Fibroblast of pulmonary artery (primary cell): ENCODE results near the gene PIEZO2.

Experiments
- DNase-seq: peaks from one replicate; pipeline ENCODE4 v3.0.0-alpha.2; 2010; ENCODE audit warnings: low read depth
- H3K4me3 ChIP-seq: replicated peaks from 2 replicates; pipeline ENCODE4 v1.5.1; 2011; ENCODE audit warnings: low read depth, mild to moderate bottlenecking, control low read depth, low read length, moderate library complexity
- TF ChIP-seq, protein P1 (sequence below): IDR thresholded peaks from 2 replicates; pipeline ENCODE4 v1.5.1; 2011; ENCODE audit warnings: mild to moderate bottlenecking, control low read depth, low read length, inconsistent platforms; ENCODE audit errors: missing control alignments

Gene PIEZO2

GRCh38 chr18:11162462-11162861 is 13.1 kb upstream of the PIEZO2 start:
- no peak for DNase-seq
- TF ChIP-seq, protein P1, sequence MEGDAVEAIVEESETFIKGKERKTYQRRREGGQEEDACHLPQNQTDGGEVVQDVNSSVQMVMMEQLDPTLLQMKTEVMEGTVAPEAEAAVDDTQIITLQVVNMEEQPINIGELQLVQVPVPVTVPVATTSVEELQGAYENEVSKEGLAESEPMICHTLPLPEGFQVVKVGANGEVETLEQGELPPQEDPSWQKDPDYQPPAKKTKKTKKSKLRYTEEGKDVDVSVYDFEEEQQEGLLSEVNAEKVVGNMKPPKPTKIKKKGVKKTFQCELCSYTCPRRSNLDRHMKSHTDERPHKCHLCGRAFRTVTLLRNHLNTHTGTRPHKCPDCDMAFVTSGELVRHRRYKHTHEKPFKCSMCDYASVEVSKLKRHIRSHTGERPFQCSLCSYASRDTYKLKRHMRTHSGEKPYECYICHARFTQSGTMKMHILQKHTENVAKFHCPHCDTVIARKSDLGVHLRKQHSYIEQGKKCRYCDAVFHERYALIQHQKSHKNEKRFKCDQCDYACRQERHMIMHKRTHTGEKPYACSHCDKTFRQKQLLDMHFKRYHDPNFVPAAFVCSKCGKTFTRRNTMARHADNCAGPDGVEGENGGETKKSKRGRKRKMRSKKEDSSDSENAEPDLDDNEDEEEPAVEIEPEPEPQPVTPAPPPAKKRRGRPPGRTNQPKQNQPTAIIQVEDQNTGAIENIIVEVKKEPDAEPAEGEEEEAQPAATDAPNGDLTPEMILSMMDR = no peak
- H3K4me3 ChIP-seq = no peak overlapping the region

DNA sequence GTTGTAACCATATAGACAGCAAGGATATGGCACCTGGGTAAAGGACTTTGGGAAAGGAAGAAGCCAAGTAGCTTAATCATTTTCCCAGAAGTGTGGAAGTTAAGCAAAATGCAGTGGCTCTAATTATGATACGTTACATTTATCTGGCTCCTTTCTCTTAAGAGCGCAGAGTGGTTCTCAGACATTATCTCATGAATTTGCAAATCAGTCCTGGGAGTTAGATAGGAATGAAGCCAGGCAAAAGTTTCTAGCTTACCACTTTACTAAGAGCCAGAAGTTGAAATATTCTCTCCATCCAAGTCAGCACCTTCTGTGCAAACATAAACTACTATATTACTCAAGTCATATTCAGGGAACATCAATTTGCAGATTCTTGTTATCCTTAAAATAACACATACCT is 10.9 kb upstream of the PIEZO2 start:
- no peak overlapping the region for H3K4me3 ChIP-seq
- DNase-seq = no peak
- TF ChIP-seq, protein P1 = no peak

DNA sequence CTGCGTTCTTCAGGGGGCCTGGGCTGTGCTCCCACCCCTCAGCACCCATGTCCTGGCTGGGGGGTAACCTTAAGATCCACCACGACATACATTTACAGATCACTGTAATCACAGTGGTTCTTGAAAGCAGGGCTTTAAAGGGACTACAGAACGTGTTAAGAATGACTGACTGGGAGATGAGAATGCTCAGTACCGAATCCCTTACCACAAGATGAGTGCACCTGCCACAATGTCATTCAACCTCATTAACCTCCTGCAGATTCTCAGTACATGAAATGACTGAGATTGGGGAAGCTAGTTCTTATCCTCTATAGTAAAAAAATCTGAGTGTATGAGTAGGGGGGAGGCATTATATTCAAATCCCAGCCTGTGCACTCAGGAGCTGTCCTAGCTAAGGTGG is 10.5 kb upstream of the PIEZO2 start:
- TF ChIP-seq, protein P1 = no peak
- no peak for DNase-seq
- no peak overlapping the region for H3K4me3 ChIP-seq

DNA sequence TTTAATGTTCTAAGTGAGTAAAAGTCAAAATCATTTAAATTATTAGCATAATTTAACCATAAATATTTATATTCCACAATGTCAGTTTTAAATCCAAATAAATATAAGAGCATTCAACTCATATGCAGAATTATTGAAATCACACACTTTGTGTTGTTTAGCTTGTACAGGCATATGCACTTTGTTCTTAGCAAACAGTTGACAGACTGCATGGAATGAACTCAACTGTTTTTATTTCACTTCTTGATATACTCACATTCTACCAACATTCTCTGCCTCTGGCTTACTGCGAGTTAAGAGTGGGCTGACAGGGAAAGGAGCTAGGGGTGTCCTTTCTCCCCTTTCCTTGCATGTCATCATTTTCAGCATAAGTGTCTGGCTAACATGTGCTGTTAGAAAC is 7.6 kb upstream of the PIEZO2 start:
- TF ChIP-seq, protein P1 = no peak
- H3K4me3 ChIP-seq = no peak overlapping the region
- DNase-seq = no peak

DNA sequence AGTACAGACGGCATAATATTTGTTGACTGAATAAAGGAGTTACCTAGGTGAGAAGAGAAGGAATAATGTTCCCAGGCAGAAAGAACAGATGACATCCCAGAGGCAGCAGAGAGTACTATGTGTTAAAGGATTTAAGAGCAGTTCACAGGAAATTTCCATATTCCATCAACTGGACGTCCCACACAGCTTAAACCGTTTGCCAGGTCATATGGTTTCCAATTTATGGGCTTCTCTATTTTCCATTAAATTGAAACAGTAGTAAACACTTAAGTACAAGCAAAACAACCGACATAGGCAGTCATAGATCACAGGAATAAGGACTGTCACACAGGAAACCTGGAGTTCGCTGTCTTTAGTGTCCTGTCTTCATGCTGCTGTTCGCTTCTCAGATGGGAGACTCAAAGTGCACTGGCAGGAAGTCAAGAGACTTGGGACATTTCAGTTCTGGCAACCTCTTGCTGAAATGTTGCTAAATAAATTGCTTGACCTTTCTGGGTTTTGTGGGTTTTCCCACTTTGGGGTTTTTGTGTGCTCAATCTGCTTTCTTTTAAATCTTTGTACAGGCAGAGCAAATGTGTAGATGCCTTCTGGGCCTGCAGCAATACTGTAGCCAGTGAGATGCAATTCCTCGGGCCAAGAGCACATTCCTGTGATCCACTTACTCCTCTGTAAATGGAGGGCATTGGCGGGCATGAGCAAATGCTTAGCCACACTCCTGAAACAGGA is 5.8 kb upstream of the PIEZO2 start:
- TF ChIP-seq, protein P1 = no peak
- DNase-seq = no peak
- H3K4me3 ChIP-seq = no peak overlapping the region

- peak; percentile 81 for DNase-seq
- TF ChIP-seq, protein P1 = peak; percentile 61
- no peak overlapping the region for H3K4me3 ChIP-seq
Observed at GRCh38 chr18:11154368-11154989, 5.1 kb upstream of the PIEZO2 start.

DNA sequence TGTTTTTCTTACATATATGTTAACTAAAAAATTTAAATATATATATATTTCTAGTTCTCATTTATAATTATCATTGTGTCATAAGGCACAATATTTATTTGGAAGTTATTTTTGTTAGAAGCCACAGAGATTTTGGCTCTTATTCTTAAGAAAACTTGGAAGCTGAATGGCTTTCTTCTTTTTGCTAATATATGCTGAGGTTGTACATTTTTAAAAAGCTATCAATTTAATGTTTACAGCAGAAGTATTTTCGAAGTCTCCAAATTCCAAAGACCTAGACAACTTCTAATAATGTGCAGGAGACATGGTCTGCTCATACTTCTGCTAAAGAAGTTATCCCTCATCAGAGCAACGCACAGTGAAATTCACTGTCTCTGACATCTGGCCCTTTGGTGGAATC is 3.7 kb upstream of the PIEZO2 start:
- H3K4me3 ChIP-seq = no peak overlapping the region
- DNase-seq = no peak
- TF ChIP-seq, protein P1 = no peak
